Measurements from ENCODE around the gene ARHGAP12.

DNA sequence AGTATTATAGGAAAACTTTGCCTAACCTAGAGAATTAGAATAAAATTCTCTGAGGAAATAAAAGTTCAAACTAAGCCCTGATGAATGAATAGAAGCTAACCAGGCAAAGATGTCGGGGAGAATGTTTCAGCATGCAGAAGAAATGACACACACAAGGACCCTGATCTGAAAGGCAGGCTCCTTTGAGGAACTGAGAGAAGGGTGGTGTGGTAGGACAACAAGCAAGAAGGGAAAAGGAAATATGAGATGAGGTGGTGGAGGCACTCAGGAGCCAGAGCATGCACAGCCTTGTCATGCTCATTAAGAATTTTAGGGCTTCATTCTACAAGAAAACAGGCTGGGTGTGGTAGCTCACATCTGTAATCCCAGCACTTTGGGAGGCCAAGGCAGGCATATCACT lies 90.6 kb downstream of the ARHGAP12 start:
- TF ChIP-seq GATA2 (IDR thresholded peaks at IDR 0.05; ENCODE audit: low read depth, low read length) (no peak), GATA3 (IDR thresholded peaks at IDR 0.05; ENCODE audit: low read depth, low read length) (no peak)
